Astrocyte (in vitro differentiated cells and primary cell): ENCODE measurements around the gene C7. TPM values are rescaled to one million over a fixed set of nuclear protein-coding genes. Genes with fewer than 3 reads are reported as not detected.
A peak's percentile ranks its signal among the peaks of the same experiment; 100 is the strongest.

ENCODE experiments used
- DNase-seq: peaks from one replicate; pipeline ENCODE4 v3.0.0-alpha.2; 2010; ENCODE audit warnings: low read depth
- FAIRE-seq: peaks from 2 replicates; lab custom pipeline; 2011; peaks lifted over from hg19 to GRCh38; lab: Jason Lieb, UNC
- H2AFZ ChIP-seq: 2 replicates; pipeline ENCODE4 v1.6.0; 2012; ENCODE audit warnings: low read depth, low read length, inconsistent platforms
- H3K27ac ChIP-seq: 2 replicates; pipeline ENCODE4 v1.5.1; 2011; ENCODE audit warnings: low read depth, low read length, inconsistent platforms
- H3K27me3 ChIP-seq: 2 replicates; pipeline ENCODE4 v1.6.0; 2011; ENCODE audit warnings: low read length, inconsistent platforms; ENCODE audit not compliant: insufficient read depth
- H3K36me3 ChIP-seq: 2 replicates; pipeline ENCODE4 v1.5.1; 2011; ENCODE audit warnings: low read length, inconsistent platforms; ENCODE audit not compliant: insufficient read depth
- H3K4me1 ChIP-seq: 2 replicates; pipeline ENCODE4 v1.5.1; 2011; ENCODE audit warnings: low read length, inconsistent platforms; ENCODE audit not compliant: insufficient read depth
- H3K4me2 ChIP-seq: 2 replicates; pipeline ENCODE4 v1.6.0; 2012; ENCODE audit warnings: low read length, inconsistent platforms
- H3K4me3 ChIP-seq: 2 replicates; pipeline ENCODE4 v1.5.1; 2011; ENCODE audit warnings: low read depth, mild to moderate bottlenecking, low read length, inconsistent platforms; ENCODE audit not compliant: insufficient read depth
- H3K79me2 ChIP-seq: 2 replicates; pipeline ENCODE4 v1.6.0; 2012; ENCODE audit warnings: mild to moderate bottlenecking, low read length, inconsistent platforms; ENCODE audit not compliant: insufficient read depth
- H3K9ac ChIP-seq: 2 replicates; pipeline ENCODE4 v1.6.0; 2012; ENCODE audit warnings: mild to moderate bottlenecking, low read length, inconsistent platforms
- H3K9me3 ChIP-seq: 2 replicates; pipeline ENCODE4 v1.5.1; 2012; ENCODE audit warnings: low read depth, mild to moderate bottlenecking, low read length, inconsistent platforms; ENCODE audit not compliant: insufficient read depth
- H4K20me1 ChIP-seq: 2 replicates; pipeline ENCODE4 v1.6.0; 2012; ENCODE audit warnings: low read length, inconsistent platforms; ENCODE audit not compliant: insufficient read depth
- H3K27ac Mint-ChIP-seq: one replicate; pipeline ENCODE4 v1.8.0; 2021; ENCODE audit warnings: mild to moderate bottlenecking, mixed read lengths; ENCODE audit not compliant: unreplicated experiment
- H3K27me3 Mint-ChIP-seq: one replicate; pipeline ENCODE4 v1.8.0; 2021; ENCODE audit warnings: low read depth, mixed read lengths; ENCODE audit not compliant: unreplicated experiment
- H3K36me3 Mint-ChIP-seq: one replicate; pipeline ENCODE4 v1.8.0; 2021; ENCODE audit warnings: low read depth, mixed read lengths; ENCODE audit not compliant: unreplicated experiment
- H3K4me1 Mint-ChIP-seq: one replicate; pipeline ENCODE4 v1.8.0; 2021; ENCODE audit warnings: low read depth, mixed read lengths; ENCODE audit not compliant: unreplicated experiment
- H3K4me3 Mint-ChIP-seq: one replicate; pipeline ENCODE4 v1.8.0; 2021; ENCODE audit warnings: mild to moderate bottlenecking, moderate library complexity, mixed read lengths; ENCODE audit not compliant: unreplicated experiment
- H3K9me3 Mint-ChIP-seq: one replicate; pipeline ENCODE4 v1.8.0; 2021; ENCODE audit warnings: mild to moderate bottlenecking, mixed read lengths; ENCODE audit not compliant: unreplicated experiment
- EZH2 ChIP-seq: IDR thresholded peaks from 2 replicates; pipeline ENCODE4 v1.6.1; 2012; ENCODE audit warnings: mild to moderate bottlenecking, low read length, inconsistent platforms; ENCODE audit not compliant: insufficient read depth
- total RNA-seq: library from RNA; stranded (reverse); gene quantifications from 2 replicates; pipeline ENCODE4 v1.2.1, GENCODE V29; 2021
- TF ChIP-seq, protein P1 (sequence below): IDR thresholded peaks from 2 replicates; pipeline ENCODE4 v1.5.1; 2011; ENCODE audit warnings: low read depth, mild to moderate bottlenecking, inconsistent platforms, low read length, moderate library complexity; ENCODE audit not compliant: insufficient read depth

The C7 gene
- total RNA-seq, 1 donor from 2014 or later: 0.66 TPM

DNA sequence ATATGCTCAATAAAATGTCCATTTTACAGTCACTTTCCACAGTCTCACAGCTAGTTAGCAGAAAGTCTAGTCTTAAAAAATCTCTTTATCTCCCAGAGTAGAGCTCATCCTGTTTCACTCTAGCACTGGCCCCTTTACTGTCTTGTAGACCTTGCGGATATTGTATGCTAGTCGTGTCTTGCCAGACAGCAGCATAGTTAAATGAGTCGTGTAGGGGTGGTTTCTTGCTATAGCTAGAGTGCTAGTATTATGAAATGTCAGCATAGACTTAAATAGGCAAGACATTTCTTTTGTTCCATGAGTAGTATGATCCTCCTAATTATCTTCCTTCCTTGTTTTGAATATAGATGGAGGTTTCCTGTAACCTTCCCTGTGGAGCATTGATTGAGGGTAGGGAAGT, 77.4 kb downstream of the C7 start:
- Mint-ChIP-seq H3K4me3 (no peak overlapping the region), H3K36me3 (no peaks in the 10 kb centered on the region), H3K9me3 (peaks cover 3% of the 10 kb centered on the region), H3K27me3 (no peaks in the 10 kb centered on the region), H3K4me1 (peaks cover 46% of the 10 kb centered on the region), H3K27ac (no peak overlapping the region)
- Histone ChIP-seq H3K27me3 (no peaks in the 10 kb centered on the region), H2AFZ (no peak overlapping the region), H3K4me2 (no peak overlapping the region), H3K36me3 (no peaks in the 10 kb centered on the region), H3K4me1 (peaks cover 34% of the 10 kb centered on the region), H3K79me2 (no peaks in the 10 kb centered on the region), H4K20me1 (no peaks in the 10 kb centered on the region), H3K9me3 (no peaks in the 10 kb centered on the region), H3K9ac (no peak overlapping the region), H3K27ac (no peak overlapping the region), H3K4me3 (no peak overlapping the region)
- TF ChIP-seq EZH2: no peak
- TF ChIP-seq, protein P1, sequence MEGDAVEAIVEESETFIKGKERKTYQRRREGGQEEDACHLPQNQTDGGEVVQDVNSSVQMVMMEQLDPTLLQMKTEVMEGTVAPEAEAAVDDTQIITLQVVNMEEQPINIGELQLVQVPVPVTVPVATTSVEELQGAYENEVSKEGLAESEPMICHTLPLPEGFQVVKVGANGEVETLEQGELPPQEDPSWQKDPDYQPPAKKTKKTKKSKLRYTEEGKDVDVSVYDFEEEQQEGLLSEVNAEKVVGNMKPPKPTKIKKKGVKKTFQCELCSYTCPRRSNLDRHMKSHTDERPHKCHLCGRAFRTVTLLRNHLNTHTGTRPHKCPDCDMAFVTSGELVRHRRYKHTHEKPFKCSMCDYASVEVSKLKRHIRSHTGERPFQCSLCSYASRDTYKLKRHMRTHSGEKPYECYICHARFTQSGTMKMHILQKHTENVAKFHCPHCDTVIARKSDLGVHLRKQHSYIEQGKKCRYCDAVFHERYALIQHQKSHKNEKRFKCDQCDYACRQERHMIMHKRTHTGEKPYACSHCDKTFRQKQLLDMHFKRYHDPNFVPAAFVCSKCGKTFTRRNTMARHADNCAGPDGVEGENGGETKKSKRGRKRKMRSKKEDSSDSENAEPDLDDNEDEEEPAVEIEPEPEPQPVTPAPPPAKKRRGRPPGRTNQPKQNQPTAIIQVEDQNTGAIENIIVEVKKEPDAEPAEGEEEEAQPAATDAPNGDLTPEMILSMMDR: no peak
- DNase-seq (no peak), FAIRE-seq (no peak)

DNA sequence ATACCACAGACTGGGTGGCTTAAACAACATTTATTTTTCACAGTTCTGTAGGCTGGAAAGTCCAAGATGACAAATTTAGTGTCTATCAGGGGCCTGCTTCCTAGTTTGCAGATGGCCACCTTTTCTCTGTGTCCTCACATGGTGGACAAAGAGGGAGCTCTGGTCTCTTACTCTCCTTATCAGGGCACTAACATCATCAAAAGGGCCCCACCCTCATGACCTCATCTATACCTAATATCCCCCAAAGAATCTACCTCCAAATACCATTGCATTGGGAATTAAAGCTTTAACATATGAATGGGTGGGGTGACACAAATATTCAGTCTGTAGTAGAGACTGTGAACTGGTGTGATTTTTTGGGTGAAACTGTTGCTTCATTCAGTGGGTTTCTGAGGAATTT, 78.1 kb downstream of the C7 start:
- no peaks in the 10 kb centered on the region for H3K79me2 ChIP-seq
- DNase-seq (no peak), FAIRE-seq (no peak)
- H3K9me3 Mint-ChIP-seq: peaks cover 3% of the 10 kb centered on the region
- H3K4me1 Mint-ChIP-seq: peaks cover 46% of the 10 kb centered on the region
- H3K27ac Mint-ChIP-seq: no peak overlapping the region
- H3K27me3 ChIP-seq: no peaks in the 10 kb centered on the region
- no peak overlapping the region for H3K4me3 Mint-ChIP-seq
- H3K27me3 Mint-ChIP-seq: no peaks in the 10 kb centered on the region
- no peaks in the 10 kb centered on the region for H3K36me3 ChIP-seq
- H3K27ac ChIP-seq: no peak overlapping the region
- H3K4me3 ChIP-seq: no peak overlapping the region
- H3K9ac ChIP-seq: no peak overlapping the region
- no peaks in the 10 kb centered on the region for H3K36me3 Mint-ChIP-seq
- no peak overlapping the region for H3K4me2 ChIP-seq
- H4K20me1 ChIP-seq: no peaks in the 10 kb centered on the region
- no peaks in the 10 kb centered on the region for H3K9me3 ChIP-seq
- peaks cover 34% of the 10 kb centered on the region for H3K4me1 ChIP-seq
- no peak overlapping the region for H2AFZ ChIP-seq
- TF ChIP-seq, protein P1: no peak
- no peak for TF ChIP-seq EZH2

DNA sequence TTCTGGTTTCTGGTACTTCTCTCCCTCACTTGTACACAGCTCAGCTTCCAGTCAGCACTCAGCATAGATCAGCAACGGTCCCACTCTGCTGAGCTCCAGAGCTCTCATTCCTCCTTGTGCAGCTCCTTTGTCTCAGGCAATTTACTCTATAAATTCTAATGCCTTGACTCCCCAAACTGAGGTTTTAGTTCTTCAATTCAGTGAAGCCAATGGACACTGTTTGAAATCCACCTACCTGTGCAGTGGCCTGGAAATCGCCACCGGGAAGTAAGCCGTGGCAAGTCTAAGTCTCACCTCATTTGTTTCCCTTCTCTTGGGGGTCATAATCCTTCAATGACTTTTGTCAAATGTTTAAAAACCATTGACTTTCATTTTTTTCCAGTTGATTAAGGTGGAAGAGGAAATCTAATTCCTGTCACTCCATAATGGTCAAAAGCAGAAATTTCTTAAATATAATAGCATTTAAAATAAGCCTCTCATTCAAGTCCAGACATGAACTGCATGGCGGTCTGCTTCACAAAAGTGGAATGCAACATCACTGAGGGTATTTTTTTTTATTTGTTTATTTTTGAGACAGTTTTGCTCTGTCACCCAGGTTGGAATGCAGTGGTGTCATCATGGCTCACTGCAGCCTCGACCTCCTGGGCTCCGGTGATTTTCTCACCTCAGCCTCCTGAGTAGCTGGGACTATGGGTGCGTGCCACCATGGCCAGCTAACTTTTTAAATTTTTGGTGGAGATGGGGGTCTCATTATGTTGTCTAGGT, 79.6 kb downstream of the C7 start:
- H3K9me3 Mint-ChIP-seq: peaks cover 3% of the 10 kb centered on the region
- Histone ChIP-seq H3K36me3 (no peaks in the 10 kb centered on the region), H3K27ac (peak overlapping the region; percentile 20), H4K20me1 (no peaks in the 10 kb centered on the region), H3K4me2 (no peak overlapping the region), H3K9ac (no peak overlapping the region), H3K27me3 (no peaks in the 10 kb centered on the region), H3K4me3 (no peak overlapping the region), H3K79me2 (no peaks in the 10 kb centered on the region), H3K9me3 (no peaks in the 10 kb centered on the region), H2AFZ (no peak overlapping the region), H3K4me1 (peaks cover 30% of the 10 kb centered on the region)
- H3K36me3 Mint-ChIP-seq: no peaks in the 10 kb centered on the region
- no peaks in the 10 kb centered on the region for H3K27me3 Mint-ChIP-seq
- TF ChIP-seq EZH2: no peak
- TF ChIP-seq, protein P1: no peak
- peak overlapping the region; percentile 83 for H3K27ac Mint-ChIP-seq
- DNase-seq (no peak), FAIRE-seq (no peak)
- no peak overlapping the region for H3K4me3 Mint-ChIP-seq
- peaks cover 38% of the 10 kb centered on the region for H3K4me1 Mint-ChIP-seq
